Parathyroid adenoma (tissue), 2 donors: ENCODE measurements around the gene PEX5.
"Not testable (repeated sequence)": the region's sequence is repeated elsewhere in the genome, so short reads cannot be mapped to it uniquely, and the experiment has no call there.

ENCODE experiments used
- H2AFZ ChIP-seq: fragments of 300-600 bp; sonication (generic); one replicate; pipeline ENCODE4 v1.7.0; 2017; ENCODE audit warnings: antibody characterized with exemption, mild to moderate bottlenecking
- H3K27ac ChIP-seq: fragments of 300-600 bp; sonication (generic); one replicate; pipeline ENCODE4 v1.7.0; 2017
- H3K27me3 ChIP-seq: fragments of 300-600 bp; sonication (generic); one replicate; pipeline ENCODE4 v1.7.0; 2017; ENCODE audit warnings: low read length; ENCODE audit not compliant: control insufficient read depth, insufficient read depth
- H3K36me3 ChIP-seq: fragments of 300-600 bp; sonication (generic); one replicate; pipeline ENCODE4 v1.7.0; 2017; ENCODE audit warnings: low read length; ENCODE audit not compliant: control insufficient read depth, insufficient read depth
- H3K4me1 ChIP-seq: fragments of 300-600 bp; sonication (generic); one replicate; pipeline ENCODE4 v1.7.0; 2017; ENCODE audit warnings: control low read depth
- H3K4me2 ChIP-seq: fragments of 300-600 bp; sonication (generic); one replicate; pipeline ENCODE4 v1.7.0; 2017; ENCODE audit warnings: low read length
- H3K4me3 ChIP-seq: fragments of 300-600 bp; sonication (generic); one replicate; pipeline ENCODE4 v1.7.0; 2017; ENCODE audit warnings: low read depth, low read length
- H3K79me2 ChIP-seq: fragments of 300-600 bp; sonication (generic); one replicate; pipeline ENCODE4 v1.7.0; 2017; ENCODE audit warnings: control low read depth
- H3K9ac ChIP-seq: fragments of 300-600 bp; sonication (generic); one replicate; pipeline ENCODE4 v1.7.0; 2017; ENCODE audit warnings: mild to moderate bottlenecking
- H3K9me3 ChIP-seq: fragments of 300-600 bp; sonication (generic); one replicate; pipeline ENCODE4 v1.7.0; 2017; ENCODE audit warnings: low read length; ENCODE audit not compliant: control insufficient read depth
- TF ChIP-seq, protein P1 (sequence below): fragments of 300-600 bp; sonication (generic); IDR thresholded peaks from one replicate; pipeline ENCODE4 v1.7.0; 2017; ENCODE audit warnings: antibody characterized with exemption, mild to moderate bottlenecking
- donor health status: primary hyperparathyroidism.

Gene PEX5

DNA sequence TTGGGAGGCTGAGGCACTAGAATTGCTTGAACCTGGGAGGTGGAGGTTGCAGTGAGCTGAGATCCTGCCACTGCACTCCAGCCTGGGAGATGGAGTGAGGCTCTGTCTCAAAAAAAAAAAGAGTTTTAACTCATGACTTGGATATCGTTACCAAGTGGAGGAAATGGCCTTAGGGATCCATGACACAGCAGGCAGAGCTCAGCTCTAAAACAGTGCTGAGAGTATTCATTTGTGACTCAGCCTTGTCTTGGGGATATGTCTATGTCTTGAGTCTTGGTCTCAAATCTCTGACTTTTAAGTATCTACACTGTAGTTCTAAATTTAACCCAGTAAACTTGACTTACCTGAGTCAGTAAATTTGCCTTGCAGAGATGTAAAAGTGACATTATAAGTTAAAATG is 8.8 kb upstream of the PEX5 start:
- Histone ChIP-seq H3K4me2 (no peak overlapping the region), H3K79me2 (no peaks in the 10 kb centered on the region), H3K36me3 (no peaks in the 10 kb centered on the region), H3K27ac (no peak overlapping the region), H3K27me3 (no peaks in the 10 kb centered on the region), H2AFZ (no peak overlapping the region), H3K4me3 (no peak overlapping the region), H3K4me1 (no peaks in the 10 kb centered on the region), H3K9me3 (no peaks in the 10 kb centered on the region), H3K9ac (no peak overlapping the region)
- TF ChIP-seq, protein P1, sequence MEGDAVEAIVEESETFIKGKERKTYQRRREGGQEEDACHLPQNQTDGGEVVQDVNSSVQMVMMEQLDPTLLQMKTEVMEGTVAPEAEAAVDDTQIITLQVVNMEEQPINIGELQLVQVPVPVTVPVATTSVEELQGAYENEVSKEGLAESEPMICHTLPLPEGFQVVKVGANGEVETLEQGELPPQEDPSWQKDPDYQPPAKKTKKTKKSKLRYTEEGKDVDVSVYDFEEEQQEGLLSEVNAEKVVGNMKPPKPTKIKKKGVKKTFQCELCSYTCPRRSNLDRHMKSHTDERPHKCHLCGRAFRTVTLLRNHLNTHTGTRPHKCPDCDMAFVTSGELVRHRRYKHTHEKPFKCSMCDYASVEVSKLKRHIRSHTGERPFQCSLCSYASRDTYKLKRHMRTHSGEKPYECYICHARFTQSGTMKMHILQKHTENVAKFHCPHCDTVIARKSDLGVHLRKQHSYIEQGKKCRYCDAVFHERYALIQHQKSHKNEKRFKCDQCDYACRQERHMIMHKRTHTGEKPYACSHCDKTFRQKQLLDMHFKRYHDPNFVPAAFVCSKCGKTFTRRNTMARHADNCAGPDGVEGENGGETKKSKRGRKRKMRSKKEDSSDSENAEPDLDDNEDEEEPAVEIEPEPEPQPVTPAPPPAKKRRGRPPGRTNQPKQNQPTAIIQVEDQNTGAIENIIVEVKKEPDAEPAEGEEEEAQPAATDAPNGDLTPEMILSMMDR: no peak

DNA sequence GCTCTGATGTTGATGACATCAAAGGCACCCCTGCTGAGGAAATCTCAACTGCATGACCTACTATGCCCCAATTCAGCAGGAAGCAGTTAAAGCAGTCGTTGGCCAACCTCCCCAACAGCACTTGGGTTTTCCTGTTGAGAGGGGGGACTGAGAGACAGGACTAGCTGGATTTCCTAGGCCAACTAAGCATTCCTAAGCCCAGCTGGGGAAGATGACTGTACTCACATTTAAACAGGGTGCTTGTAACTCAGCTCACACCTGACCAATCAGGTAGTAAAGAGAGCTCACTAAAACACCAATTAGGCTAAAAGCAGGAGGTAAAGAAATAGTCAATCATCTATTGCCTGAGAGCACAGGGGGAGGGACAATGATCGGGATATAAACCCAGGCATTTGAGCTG is 3.4 kb upstream of the PEX5 start:
- not testable (repeated sequence) for H3K27me3 ChIP-seq, H3K79me2 ChIP-seq, H3K4me1 ChIP-seq, H3K36me3 ChIP-seq, H3K27ac ChIP-seq, H3K4me2 ChIP-seq, H2AFZ ChIP-seq, H3K9me3 ChIP-seq, H3K4me3 ChIP-seq, H3K9ac ChIP-seq

DNA sequence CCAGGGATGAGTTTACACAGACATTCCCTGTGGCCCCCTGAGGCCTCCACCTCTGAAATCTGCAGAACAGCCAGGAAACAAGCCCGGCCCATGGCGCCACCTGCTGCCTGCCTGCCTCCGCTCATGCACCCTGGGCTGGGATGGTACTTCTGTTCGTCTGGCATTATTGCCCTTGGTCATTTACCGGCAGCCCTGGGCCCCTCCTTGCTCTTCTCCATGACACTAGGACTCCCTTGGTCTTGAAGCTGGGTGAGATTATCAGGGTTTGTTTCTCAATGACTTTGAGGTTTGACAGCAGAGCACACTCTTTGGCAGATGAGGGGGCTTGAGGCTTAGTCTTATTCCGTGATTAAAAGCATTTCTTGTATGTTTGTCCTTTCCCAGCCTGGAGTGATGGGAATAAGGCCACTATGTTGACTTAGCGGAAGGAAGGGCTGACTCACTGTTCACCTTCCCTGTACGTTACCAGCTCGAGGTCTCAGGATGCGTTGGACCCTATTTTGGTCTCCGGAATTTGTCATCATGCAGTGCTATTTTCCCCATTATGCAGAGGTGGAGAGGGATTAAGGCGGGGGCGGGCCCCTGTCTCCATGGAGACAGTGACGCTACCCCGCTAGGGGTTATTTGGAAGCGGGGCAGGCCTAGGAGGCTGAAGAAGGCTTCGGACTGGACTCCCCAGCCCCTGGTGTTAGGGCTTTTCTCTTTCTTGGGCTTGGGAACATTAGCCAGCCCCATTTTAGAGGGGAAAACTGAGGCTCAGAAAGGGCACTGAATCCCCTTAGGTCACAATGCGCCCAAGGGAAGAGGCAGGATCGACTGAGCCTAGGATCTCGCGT is 706 bp upstream of the PEX5 start:
- H3K4me1 ChIP-seq: peaks cover 4% of the 10 kb centered on the region
- no peaks in the 10 kb centered on the region for H3K79me2 ChIP-seq
- TF ChIP-seq, protein P1: peak; percentile 76
- no peaks in the 10 kb centered on the region for H3K36me3 ChIP-seq
- H3K27me3 ChIP-seq: no peaks in the 10 kb centered on the region
- H3K27ac ChIP-seq: peak overlapping the region; percentile 90
- H3K9me3 ChIP-seq: no peaks in the 10 kb centered on the region
- peak overlapping the region; percentile 40 for H3K9ac ChIP-seq
- H2AFZ ChIP-seq: peak overlapping the region; percentile 80
- H3K4me3 ChIP-seq: peak overlapping the region; percentile 98
- peak overlapping the region; percentile 100 for H3K4me2 ChIP-seq

DNA sequence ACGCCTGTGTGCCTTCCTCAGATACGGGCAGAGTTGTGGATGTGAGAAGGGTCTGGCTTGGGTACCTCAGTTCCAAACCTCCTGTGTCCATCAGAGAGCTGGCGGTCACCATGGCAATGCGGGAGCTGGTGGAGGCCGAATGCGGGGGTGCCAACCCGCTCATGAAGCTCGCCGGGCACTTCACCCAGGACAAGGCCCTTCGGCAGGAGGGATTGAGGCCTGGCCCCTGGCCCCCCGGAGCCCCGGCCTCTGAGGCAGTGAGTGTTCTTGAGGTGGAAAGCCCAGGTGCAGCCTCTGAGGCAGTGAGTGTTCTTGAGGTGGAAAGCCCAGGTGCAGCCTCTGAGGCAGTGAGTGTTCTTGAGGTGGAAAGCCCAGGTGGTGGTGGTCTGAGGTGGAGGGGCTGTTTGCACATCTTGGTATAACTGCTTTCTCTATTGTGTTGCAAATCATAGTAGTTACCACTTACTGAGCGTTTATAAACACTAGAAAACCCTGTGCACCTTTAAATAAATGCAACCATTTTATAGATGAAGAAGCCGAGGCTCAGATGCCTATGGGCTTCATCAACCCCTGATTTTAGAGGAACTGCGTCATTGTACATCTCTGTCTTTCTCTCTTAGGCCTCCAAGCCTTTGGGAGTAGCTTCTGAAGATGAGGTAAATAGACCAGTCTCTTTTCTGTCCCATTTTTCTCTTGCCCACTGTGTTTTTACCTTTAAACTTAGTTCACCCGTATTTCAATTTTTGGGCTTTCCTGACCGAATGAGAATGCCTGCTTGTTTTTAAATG is 976 bp downstream of the PEX5 start:
- Histone ChIP-seq H2AFZ (peak overlapping the region; percentile 80), H3K79me2 (no peaks in the 10 kb centered on the region), H3K4me2 (peak overlapping the region; percentile 100), H3K9ac (peak overlapping the region; percentile 41), H3K27me3 (no peaks in the 10 kb centered on the region), H3K4me3 (peak overlapping the region; percentile 98), H3K36me3 (no peaks in the 10 kb centered on the region), H3K27ac (peak overlapping the region; percentile 90), H3K9me3 (no peaks in the 10 kb centered on the region), H3K4me1 (peaks cover 9% of the 10 kb centered on the region)
- TF ChIP-seq, protein P1: no peak

DNA sequence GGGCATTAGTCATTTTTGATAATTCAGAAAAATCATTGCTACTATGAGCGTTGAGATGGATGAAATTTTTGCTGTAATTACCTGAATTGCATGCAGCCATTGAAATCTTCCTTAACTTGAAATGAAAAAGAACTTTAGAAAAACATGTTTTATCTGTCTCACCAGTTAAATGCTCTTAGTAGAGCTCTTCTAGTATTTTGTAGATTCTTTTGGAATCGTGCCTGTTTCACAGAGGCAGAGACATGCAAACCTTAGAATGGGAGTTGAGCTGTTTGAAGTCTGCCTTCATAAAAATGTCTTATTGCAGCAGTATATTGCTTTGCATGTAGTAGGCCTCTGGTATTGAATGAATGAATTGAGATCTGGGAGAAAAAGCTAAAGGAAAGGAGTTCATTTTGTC is 4.2 kb downstream of the PEX5 start:
- H3K27me3 ChIP-seq: no peaks in the 10 kb centered on the region
- H2AFZ ChIP-seq: no peak overlapping the region
- no peaks in the 10 kb centered on the region for H3K79me2 ChIP-seq
- TF ChIP-seq, protein P1: no peak
- H3K36me3 ChIP-seq: no peaks in the 10 kb centered on the region
- H3K9ac ChIP-seq: no peak overlapping the region
- H3K4me1 ChIP-seq: peaks cover 9% of the 10 kb centered on the region
- no peaks in the 10 kb centered on the region for H3K9me3 ChIP-seq
- no peak overlapping the region for H3K4me3 ChIP-seq
- no peak overlapping the region for H3K27ac ChIP-seq
- no peak overlapping the region for H3K4me2 ChIP-seq
